Caki2 (cell line): ENCODE measurements around the gene ERBB4. TPM values are rescaled to one million over a fixed set of nuclear protein-coding genes. Genes with fewer than 3 reads are reported as not detected.
A peak's percentile ranks its signal among the peaks of the same experiment; 100 is the strongest.

ENCODE experiments used
- DNase-seq: peaks from one replicate; pipeline ENCODE4 v3.0.0-alpha.2; 2015; ENCODE audit warnings: low read depth
- in situ Hi-C: cut with HindIII; loops from 2 replicates; pipeline ENCODE4 v1.10.0; 2016; ENCODE audit warnings: low sequenced_read_pairs, low pct_unique_long_range_greater_than_20kb, mixed read lengths
- total RNA-seq: library from RNA; depleted of rRNA; stranded (reverse); fragments of >200 nt; shearing (Covaris generic); gene quantifications from 2 replicates; pipeline ENCODE4 v1.2.3, GENCODE V29; 2014; ENCODE audit warnings: low replicate concordance

Gene ERBB4
- total RNA-seq, 1 experiment from 2014 or later, result 0.10 TPM

- no peak for DNase-seq
- in situ Hi-C loops, result no loop called here
Measured at GRCh38 chr2:211376410-211376809, 1162.2 kb downstream of the ERBB4 start.

DNA sequence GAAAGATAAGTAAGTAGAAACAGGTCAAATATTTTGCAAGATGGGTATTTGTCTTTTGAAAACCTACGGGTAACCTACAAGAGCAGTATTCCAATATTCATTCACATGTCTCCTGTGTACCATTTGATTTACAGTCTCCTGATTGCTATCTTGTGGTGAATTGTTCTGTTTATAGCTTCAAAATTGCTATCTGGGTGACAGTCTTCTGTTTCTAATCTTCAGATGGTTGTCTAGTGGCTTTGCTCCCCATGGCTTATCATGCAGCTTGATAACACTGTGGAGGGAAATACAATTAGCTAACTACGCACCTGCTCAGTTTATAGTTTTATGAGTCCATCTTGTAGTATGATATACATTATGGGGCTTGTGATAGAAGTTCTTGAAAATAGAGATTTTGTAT lies 1165.4 kb downstream of the ERBB4 start:
- in situ Hi-C loops, result no loop called here
- no peak for DNase-seq

DNA sequence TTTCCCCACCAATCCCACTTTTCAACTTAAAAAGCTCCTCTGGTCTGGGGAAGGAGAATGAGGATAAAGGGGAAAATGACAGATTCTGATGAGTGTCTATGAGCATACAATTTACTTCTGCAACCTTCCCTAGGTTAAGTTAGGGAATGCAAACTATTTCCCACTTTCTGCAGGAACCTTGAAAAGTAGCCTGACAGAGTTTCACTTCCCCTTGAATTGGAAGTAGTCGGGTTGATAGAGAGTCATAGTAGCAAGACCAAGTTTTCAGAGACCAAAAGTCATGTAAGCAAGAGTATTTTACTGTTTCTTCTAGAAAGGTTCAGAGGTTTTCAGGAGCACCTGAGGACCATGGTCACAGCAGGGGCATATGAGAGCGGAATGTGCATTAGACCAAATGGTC lies 1167.1 kb downstream of the ERBB4 start:
- DNase-seq, result no peak
- in situ Hi-C loops, result no loop called here

GRCh38 chr2:211368467-211368866 lies 1170.1 kb downstream of the ERBB4 start:
- in situ Hi-C loops, result no loop called here
- no peak for DNase-seq

- DNase-seq, result no peak
- in situ Hi-C loops, result no loop called here
Measured at GRCh38 chr2:211367711-211368110, 1170.9 kb downstream of the ERBB4 start.

GRCh38 chr2:211367293-211367692 lies 1171.3 kb downstream of the ERBB4 start:
- in situ Hi-C loops, result no loop called here
- peak; percentile 92 for DNase-seq

GRCh38 chr2:211364911-211365310 lies 1173.7 kb downstream of the ERBB4 start:
- no peak for DNase-seq
- in situ Hi-C loops, result no loop called here

DNA sequence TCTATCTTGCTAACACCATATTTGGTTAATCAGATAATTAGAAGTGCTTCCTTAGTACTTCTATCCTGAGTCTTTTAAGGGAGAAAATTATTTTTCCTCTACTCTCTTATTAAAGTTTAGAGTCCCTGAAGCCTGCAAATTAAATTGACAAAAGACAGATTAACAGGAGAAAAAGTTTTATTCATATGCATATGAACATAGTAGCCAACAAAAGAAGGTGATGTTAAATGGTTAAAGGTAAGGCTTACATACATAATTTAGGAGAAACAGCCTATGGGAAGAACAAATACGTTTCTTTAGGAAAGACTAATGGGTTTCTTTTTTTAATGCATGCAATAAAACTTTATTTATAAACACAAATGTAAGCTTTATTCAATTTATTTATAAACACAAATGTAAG lies 1177.2 kb downstream of the ERBB4 start:
- no peak for DNase-seq
- in situ Hi-C loops, result no loop called here

DNA sequence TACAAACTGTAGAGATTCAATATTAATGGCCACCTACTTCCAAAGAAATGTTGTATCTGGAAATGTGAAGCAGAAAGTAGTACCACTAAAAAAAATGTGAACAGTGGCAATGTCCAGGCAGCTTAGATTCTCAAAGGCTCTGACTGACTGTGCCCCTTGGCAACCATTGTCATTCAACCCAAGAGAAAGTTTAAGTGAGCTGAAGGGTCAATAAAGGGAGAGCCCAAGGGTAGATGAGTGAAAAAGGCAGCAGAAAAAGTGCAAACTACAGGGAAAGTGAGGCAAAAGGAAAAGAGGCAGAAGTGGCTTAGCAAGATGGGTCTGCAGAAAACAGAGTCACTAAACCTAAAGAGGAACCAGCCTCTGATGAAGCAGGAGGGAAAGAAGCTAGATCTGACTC lies 1179.3 kb downstream of the ERBB4 start:
- DNase-seq, result no peak
- in situ Hi-C loops, result no loop called here

- no peak for DNase-seq
- in situ Hi-C loops, result no loop called here
Measured at GRCh38 chr2:211358504-211358903, 1180.1 kb downstream of the ERBB4 start.

DNA sequence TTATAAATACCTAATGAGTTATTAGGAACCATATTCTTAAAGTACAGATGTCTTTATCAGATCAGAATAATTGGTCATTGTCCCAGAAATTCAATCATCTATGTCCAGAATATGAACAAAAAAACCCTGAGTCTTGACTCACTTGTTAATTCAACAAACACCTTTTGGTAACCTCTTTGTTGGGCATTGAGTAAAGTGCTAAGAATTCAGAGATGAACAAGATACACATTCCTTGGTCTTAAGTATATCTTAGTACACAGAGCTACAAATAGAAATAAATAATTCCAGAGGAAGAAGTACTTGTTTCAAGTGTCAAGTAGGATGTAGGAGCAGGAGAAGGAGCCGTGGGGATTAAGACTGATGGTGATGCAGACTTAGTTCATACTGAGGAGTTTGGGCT lies 1184.1 kb downstream of the ERBB4 start:
- DNase-seq, result peak; percentile 35
- in situ Hi-C loops, result no loop called here

DNA sequence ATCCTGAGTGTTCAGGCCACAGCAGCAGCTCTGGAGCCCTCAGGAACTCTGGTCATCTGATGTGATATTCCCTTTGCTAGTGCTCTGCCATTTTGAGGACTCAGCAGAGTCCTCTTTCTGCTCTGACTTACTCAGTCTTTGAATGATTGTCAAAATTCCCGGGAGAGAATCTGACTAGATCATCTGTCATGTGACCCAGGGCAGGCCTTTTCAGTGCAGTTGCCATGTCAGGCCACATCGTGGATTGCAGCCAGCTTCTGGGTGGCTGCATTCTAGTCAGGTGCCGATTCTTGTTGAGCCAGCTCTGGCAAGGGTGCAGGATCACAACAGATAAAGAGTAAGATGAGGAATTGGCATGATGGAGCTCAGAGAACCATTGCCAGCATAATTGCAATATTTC lies 1186.6 kb downstream of the ERBB4 start:
- in situ Hi-C loops, result no loop called here
- DNase-seq, result peak; percentile 31

GRCh38 chr2:211349031-211349430 lies 1189.6 kb downstream of the ERBB4 start:
- in situ Hi-C loops, result no loop called here
- no peak for DNase-seq

DNA sequence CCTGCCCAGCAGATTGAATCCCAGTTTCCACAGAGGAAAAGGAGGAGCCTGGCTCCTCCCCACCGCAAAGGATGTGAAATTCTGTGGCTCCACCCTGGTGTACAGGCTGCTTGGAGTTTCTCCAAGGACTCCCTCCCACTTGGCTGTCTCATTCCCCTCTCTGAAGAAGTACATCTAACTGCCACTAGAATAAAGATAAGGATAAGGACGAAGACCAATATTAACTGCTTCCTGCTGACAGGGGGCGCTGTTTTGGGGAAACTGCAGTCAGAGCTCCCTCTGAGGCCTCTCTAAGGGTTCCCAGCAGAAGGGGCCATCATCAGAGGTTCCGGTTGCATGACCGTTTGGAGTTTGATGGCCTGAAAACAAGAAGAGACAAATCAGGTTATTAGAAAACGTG lies 1191.3 kb downstream of the ERBB4 start:
- DNase-seq, result no peak
- in situ Hi-C loops, result no loop called here

- DNase-seq, result no peak
- in situ Hi-C loops, result no loop called here
Measured at GRCh38 chr2:211344289-211344688, 1194.3 kb downstream of the ERBB4 start.

DNA sequence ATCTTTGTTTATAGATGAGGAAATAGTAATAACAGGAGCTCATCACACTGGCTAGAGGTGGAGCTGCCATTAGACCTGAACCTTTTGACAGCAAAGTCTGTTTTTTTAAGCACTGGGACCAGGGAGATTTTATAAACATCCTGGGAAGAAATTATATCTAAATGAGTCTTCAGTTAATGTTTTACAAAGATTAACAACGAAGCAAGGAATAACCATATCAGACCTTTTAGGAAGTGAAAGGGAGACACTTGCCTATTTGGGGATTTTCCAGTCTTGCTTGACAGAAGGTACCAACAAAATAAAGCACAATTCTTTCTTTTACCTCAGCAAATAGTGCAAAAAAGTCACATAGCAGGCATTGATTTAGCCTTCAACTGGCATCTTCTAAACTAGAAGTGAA lies 1205.2 kb downstream of the ERBB4 start:
- in situ Hi-C loops, result no loop called here
- DNase-seq, result peak; percentile 87

GRCh38 chr2:211331736-211332135 lies 1206.9 kb downstream of the ERBB4 start:
- DNase-seq, result no peak
- in situ Hi-C loops, result no loop called here

GRCh38 chr2:211329882-211330281 lies 1208.7 kb downstream of the ERBB4 start:
- DNase-seq, result no peak
- in situ Hi-C loops, result no loop called here

DNA sequence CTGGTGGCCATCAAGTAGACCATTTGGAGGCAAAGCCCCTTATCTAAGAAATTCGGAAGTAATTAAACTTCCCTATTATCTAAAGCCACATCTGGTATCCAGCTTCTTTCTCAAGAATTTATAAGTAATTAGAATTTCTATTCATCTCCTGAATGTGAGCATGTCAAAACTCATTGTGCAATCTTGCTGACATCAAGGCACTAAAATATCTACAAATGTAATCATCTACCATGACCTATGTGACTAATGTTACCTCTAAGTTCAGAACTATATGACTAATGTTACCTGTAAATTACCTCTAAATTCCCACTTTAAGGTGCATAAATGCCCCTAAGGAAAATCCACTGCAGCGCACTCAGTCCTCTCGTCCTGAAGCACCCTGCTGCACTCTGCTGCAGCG lies 1209.2 kb downstream of the ERBB4 start:
- in situ Hi-C loops, result no loop called here
- DNase-seq, result peak; percentile 71

DNA sequence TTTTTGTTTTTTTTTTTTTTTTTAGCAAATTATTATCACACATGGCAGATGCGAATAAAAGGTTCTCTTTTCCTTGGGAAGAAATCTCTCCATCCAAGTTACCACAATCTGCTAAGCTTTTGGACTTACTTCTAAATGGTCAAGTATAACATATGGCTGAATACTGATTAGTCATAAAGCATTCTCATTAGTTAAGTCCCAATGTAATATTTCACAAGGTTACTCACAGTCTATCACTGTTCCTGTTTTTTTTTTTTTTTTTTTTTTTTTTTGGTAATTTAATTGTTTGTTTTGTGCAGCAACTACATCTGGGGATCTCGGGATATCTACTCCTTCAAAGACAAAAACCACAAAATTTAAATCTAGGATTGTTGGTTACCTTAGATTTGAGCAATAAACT lies 1210.5 kb downstream of the ERBB4 start:
- in situ Hi-C loops, result no loop called here

More for the DNA sequence above, 1210.5 kb downstream of the ERBB4 start:
- DNase-seq, result no peak
